GM23338 (cell line): ENCODE results near the gene ZBTB46. TPM values are rescaled to one million over a fixed set of nuclear protein-coding genes. Genes with fewer than 3 reads are reported as not detected.
A peak's percentile ranks its signal among the peaks of the same experiment; 100 is the strongest.

Experiments
- ATAC-seq: fragments of 200-7000 bp; cut with Tn5 transposase; 3 replicates; pipeline ENCODE4 v1.9.1; 2020
- DNase-seq: peaks from one replicate; pipeline ENCODE4 v3.0.0-alpha.2; 2015; ENCODE audit warnings: low spot score
- H2AFZ ChIP-seq: fragments of 200-600 bp; sonication (generic); 2 replicates; pipeline ENCODE4 v1.8.0; 2016; ENCODE audit warnings: antibody characterized with exemption, mild to moderate bottlenecking, moderate library complexity
- H3F3A ChIP-seq: fragments of 200-600 bp; sonication (generic); replicated peaks from 2 replicates; pipeline ENCODE4 v1.8.0; 2017; ENCODE audit warnings: antibody characterized with exemption, mixed run types, low read depth
- H3K27ac ChIP-seq: fragments of 200-600 bp; sonication (generic); 2 replicates; pipeline ENCODE4 v1.6.1; 2016; ENCODE audit warnings: low read depth
- H3K27me3 ChIP-seq: fragments of 200-600 bp; sonication (generic); 2 replicates; pipeline ENCODE4 v1.8.0; 2016; ENCODE audit warnings: mild to moderate bottlenecking, mixed run types, moderate library complexity; ENCODE audit not compliant: insufficient read depth
- H3K36me3 ChIP-seq: fragments of 200-600 bp; sonication (generic); 2 replicates; pipeline ENCODE4 v1.8.0; 2016; ENCODE audit warnings: mild to moderate bottlenecking; ENCODE audit not compliant: insufficient read depth
- H3K4me1 ChIP-seq: fragments of 200-600 bp; sonication (generic); 2 replicates; pipeline ENCODE4 v1.8.0; 2016; ENCODE audit warnings: mild to moderate bottlenecking, moderate library complexity; ENCODE audit not compliant: insufficient read depth
- H3K4me2 ChIP-seq: fragments of 200-600 bp; sonication (generic); 2 replicates; pipeline ENCODE4 v1.7.1; 2017; ENCODE audit warnings: mixed run types
- H3K4me3 ChIP-seq: fragments of 200-600 bp; sonication (generic); 2 replicates; pipeline ENCODE4 v1.6.1; 2016; ENCODE audit warnings: mixed run types
- H3K79me2 ChIP-seq: fragments of 200-600 bp; sonication (generic); replicated peaks from 2 replicates; pipeline ENCODE4 v1.8.0; 2017; ENCODE audit warnings: mild to moderate bottlenecking; ENCODE audit not compliant: insufficient read depth
- H3K9me2 ChIP-seq: fragments of 200-600 bp; sonication (generic); 2 replicates; pipeline ENCODE4 v1.8.0; 2017; ENCODE audit not compliant: insufficient read depth
- H4K20me1 ChIP-seq: fragments of 200-600 bp; sonication (generic); replicated peaks from 2 replicates; pipeline ENCODE4 v1.8.0; 2017; ENCODE audit warnings: mild to moderate bottlenecking; ENCODE audit not compliant: insufficient read depth
- H3K27ac Mint-ChIP-seq: 2 replicates; pipeline ENCODE4 v1.8.0; 2020; ENCODE audit warnings: inconsistent platforms, mild to moderate bottlenecking, moderate library complexity, mixed read lengths
- H3K27me3 Mint-ChIP-seq: 3 replicates; pipeline ENCODE4 v1.8.0; 2022; ENCODE audit warnings: low read depth, mild to moderate bottlenecking, moderate library complexity, mixed read lengths, inconsistent platforms; ENCODE audit not compliant: insufficient read depth, poor library complexity
- H3K36me3 Mint-ChIP-seq: 3 replicates; pipeline ENCODE4 v1.8.0; 2021; ENCODE audit warnings: low read depth, mild to moderate bottlenecking, inconsistent platforms, moderate library complexity, mixed read lengths
- H3K4me1 Mint-ChIP-seq: 3 replicates; pipeline ENCODE4 v1.8.0; 2020; ENCODE audit warnings: mild to moderate bottlenecking, inconsistent platforms, mixed read lengths
- H3K4me3 Mint-ChIP-seq: 3 replicates; pipeline ENCODE4 v1.8.0; 2021; ENCODE audit warnings: moderate library complexity, mild to moderate bottlenecking, inconsistent platforms, mixed read lengths
- H3K9me3 Mint-ChIP-seq: 3 replicates; pipeline ENCODE4 v1.8.0; 2020; ENCODE audit warnings: moderate library complexity, mild to moderate bottlenecking, inconsistent platforms, mixed read lengths
- EZH2 ChIP-seq: fragments of 200-600 bp; sonication (generic); IDR thresholded peaks from one replicate; pipeline ENCODE4 v1.8.0; 2017; ENCODE audit warnings: antibody characterized with exemption, mild to moderate bottlenecking, low read depth; ENCODE audit not compliant: unreplicated experiment
- EZH2phosphoT487 ChIP-seq: fragments of 200-600 bp; sonication (generic); IDR thresholded peaks from one replicate; pipeline ENCODE4 v1.8.1; 2018; ENCODE audit warnings: antibody characterized with exemption; ENCODE audit not compliant: unreplicated experiment
- JUNB ChIP-seq: IDR thresholded peaks from one replicate; pipeline ENCODE4 v1.6.1; 2016; ENCODE audit warnings: antibody characterized with exemption; ENCODE audit not compliant: unreplicated experiment
- POLR2AphosphoS5 ChIP-seq: IDR thresholded peaks from 2 replicates; pipeline ENCODE4 v1.6.1; 2016; ENCODE audit warnings: antibody characterized with exemption, low read depth
- ZNF331 ChIP-seq: fragments of 250-450 bp; sonication (Bioruptor Pico); IDR thresholded peaks from 2 replicates; pipeline ENCODE4 v1.5.0; 2020; ENCODE audit warnings: low read depth, mild to moderate bottlenecking, moderate library complexity
- polyA plus RNA-seq: library from polyadenylated mRNA; unstranded; fragments of >200 nt; fragmentation: Nextera tagmentation; extraction: Ambion mirVana; gene quantifications from 2 replicates; pipeline ENCODE4 v1.2.1, GENCODE V29; 2016
- total RNA-seq: library from RNA; depleted of rRNA; stranded (reverse); fragments of >200 nt; shearing (Covaris generic); gene quantifications from 2 replicates; pipeline ENCODE4 v1.2.3, GENCODE V29; 2014
- TF ChIP-seq, protein P1 (sequence below): IDR thresholded peaks from one replicate; pipeline ENCODE4 v1.6.1; 2018; ENCODE audit warnings: antibody characterized with exemption; ENCODE audit not compliant: unreplicated experiment
- TF ChIP-seq, protein P2 (sequence below): fragments of 250-450 bp; sonication (Bioruptor Pico); IDR thresholded peaks from 2 replicates; pipeline ENCODE4 v1.5.0; 2020; ENCODE audit warnings: mild to moderate bottlenecking, moderate library complexity
- TF ChIP-seq, protein P3 (sequence below), 2 experiments: fragments of 200-600 bp in 1 of 2; sonication (generic) in 1 of 2; conservative IDR thresholded peaks; 2 replicates each; pipeline versions ENCODE4 v1.5.1 to v1.6.1; 2016 to 2017; ENCODE audit warnings: antibody characterized with exemption in 2 of 2, low read depth in 2 of 2, mild to moderate bottlenecking in 2 of 2, moderate library complexity in 1 of 2

Gene ZBTB46
- total and polyA plus RNA-seq, 2 experiments from 2014 or later = 3.2 to 26.9 TPM

DNA sequence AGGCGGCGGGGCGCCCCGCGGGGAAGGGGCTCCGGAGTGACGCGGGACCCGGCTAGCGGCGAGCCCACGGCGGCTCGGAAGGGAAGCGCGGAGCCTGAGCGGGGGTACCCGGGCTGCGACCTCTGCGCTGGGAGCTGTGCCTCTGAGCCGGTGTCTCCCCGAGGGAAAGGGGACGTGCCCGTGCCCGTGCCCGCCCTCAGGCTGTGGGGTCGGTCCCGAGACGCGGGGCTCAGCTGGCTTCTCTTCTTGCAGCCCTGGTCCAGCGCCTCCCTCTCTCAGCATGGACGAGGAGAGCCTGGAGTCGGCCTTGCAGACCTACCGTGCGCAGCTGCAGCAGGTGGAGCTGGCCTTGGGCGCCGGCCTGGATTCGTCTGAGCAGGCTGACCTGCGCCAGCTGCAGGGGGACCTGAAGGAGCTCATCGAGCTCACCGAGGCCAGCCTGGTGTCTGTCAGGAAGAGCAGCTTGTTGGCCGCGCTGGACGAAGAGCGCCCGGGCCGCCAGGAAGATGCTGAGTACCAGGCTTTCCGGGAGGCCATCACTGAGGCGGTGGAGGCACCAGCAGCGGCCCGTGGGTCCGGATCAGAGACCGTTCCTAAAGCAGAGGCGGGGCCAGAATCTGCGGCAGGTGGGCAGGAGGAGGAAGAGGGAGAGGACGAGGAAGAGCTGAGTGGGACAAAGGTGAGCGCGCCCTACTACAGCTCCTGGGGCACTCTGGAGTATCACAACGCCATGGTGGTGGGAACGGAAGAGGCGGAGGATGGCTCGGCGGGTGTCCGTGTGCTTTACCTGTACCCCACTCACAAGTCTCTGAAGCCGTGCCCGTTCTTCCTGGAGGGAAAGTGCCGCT lies 122.5 kb downstream of the ZBTB46 start:
- H3K4me2 ChIP-seq = peak overlapping the region; percentile 93
- H4K20me1 ChIP-seq = peaks cover 14% of the 10 kb centered on the region
- H3K27ac Mint-ChIP-seq = no peak overlapping the region
- peaks cover 51% of the 10 kb centered on the region for H3K36me3 Mint-ChIP-seq
- H3K36me3 ChIP-seq = peaks cover 4% of the 10 kb centered on the region; the same call in 1 of the 2 replicates
- peak overlapping the region; percentile 87 for H3K4me3 Mint-ChIP-seq
- H3K79me2 ChIP-seq = peaks cover 58% of the 10 kb centered on the region
- no peak overlapping the region for H3K27ac ChIP-seq
- H3K9me3 Mint-ChIP-seq = no peaks in the 10 kb centered on the region
- H3K9me2 ChIP-seq = no peaks in the 10 kb centered on the region
- no peak overlapping the region for H2AFZ ChIP-seq
- DNase-seq = peak; percentile 52
- no peaks in the 10 kb centered on the region for H3K27me3 ChIP-seq
- H3K4me1 Mint-ChIP-seq = peaks cover 10% of the 10 kb centered on the region
- H3F3A ChIP-seq = peaks cover 11% of the 10 kb centered on the region; the same call in 1 of the 2 replicates
- H3K4me1 ChIP-seq = no peaks in the 10 kb centered on the region; the same call in 1 of the 2 replicates
- peak; percentile 6 for ATAC-seq
- peaks cover 12% of the 10 kb centered on the region for H3K27me3 Mint-ChIP-seq
- H3K4me3 ChIP-seq = peak overlapping the region; percentile 85
- TF ChIP-seq ZNF331 (no peak), POLR2AphosphoS5 (no peak), EZH2 (no peak), EZH2phosphoT487 (no peak), JUNB (no peak)
- TF ChIP-seq, protein P1, sequence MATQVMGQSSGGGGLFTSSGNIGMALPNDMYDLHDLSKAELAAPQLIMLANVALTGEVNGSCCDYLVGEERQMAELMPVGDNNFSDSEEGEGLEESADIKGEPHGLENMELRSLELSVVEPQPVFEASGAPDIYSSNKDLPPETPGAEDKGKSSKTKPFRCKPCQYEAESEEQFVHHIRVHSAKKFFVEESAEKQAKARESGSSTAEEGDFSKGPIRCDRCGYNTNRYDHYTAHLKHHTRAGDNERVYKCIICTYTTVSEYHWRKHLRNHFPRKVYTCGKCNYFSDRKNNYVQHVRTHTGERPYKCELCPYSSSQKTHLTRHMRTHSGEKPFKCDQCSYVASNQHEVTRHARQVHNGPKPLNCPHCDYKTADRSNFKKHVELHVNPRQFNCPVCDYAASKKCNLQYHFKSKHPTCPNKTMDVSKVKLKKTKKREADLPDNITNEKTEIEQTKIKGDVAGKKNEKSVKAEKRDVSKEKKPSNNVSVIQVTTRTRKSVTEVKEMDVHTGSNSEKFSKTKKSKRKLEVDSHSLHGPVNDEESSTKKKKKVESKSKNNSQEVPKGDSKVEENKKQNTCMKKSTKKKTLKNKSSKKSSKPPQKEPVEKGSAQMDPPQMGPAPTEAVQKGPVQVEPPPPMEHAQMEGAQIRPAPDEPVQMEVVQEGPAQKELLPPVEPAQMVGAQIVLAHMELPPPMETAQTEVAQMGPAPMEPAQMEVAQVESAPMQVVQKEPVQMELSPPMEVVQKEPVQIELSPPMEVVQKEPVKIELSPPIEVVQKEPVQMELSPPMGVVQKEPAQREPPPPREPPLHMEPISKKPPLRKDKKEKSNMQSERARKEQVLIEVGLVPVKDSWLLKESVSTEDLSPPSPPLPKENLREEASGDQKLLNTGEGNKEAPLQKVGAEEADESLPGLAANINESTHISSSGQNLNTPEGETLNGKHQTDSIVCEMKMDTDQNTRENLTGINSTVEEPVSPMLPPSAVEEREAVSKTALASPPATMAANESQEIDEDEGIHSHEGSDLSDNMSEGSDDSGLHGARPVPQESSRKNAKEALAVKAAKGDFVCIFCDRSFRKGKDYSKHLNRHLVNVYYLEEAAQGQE = no peak
- TF ChIP-seq, protein P2, sequence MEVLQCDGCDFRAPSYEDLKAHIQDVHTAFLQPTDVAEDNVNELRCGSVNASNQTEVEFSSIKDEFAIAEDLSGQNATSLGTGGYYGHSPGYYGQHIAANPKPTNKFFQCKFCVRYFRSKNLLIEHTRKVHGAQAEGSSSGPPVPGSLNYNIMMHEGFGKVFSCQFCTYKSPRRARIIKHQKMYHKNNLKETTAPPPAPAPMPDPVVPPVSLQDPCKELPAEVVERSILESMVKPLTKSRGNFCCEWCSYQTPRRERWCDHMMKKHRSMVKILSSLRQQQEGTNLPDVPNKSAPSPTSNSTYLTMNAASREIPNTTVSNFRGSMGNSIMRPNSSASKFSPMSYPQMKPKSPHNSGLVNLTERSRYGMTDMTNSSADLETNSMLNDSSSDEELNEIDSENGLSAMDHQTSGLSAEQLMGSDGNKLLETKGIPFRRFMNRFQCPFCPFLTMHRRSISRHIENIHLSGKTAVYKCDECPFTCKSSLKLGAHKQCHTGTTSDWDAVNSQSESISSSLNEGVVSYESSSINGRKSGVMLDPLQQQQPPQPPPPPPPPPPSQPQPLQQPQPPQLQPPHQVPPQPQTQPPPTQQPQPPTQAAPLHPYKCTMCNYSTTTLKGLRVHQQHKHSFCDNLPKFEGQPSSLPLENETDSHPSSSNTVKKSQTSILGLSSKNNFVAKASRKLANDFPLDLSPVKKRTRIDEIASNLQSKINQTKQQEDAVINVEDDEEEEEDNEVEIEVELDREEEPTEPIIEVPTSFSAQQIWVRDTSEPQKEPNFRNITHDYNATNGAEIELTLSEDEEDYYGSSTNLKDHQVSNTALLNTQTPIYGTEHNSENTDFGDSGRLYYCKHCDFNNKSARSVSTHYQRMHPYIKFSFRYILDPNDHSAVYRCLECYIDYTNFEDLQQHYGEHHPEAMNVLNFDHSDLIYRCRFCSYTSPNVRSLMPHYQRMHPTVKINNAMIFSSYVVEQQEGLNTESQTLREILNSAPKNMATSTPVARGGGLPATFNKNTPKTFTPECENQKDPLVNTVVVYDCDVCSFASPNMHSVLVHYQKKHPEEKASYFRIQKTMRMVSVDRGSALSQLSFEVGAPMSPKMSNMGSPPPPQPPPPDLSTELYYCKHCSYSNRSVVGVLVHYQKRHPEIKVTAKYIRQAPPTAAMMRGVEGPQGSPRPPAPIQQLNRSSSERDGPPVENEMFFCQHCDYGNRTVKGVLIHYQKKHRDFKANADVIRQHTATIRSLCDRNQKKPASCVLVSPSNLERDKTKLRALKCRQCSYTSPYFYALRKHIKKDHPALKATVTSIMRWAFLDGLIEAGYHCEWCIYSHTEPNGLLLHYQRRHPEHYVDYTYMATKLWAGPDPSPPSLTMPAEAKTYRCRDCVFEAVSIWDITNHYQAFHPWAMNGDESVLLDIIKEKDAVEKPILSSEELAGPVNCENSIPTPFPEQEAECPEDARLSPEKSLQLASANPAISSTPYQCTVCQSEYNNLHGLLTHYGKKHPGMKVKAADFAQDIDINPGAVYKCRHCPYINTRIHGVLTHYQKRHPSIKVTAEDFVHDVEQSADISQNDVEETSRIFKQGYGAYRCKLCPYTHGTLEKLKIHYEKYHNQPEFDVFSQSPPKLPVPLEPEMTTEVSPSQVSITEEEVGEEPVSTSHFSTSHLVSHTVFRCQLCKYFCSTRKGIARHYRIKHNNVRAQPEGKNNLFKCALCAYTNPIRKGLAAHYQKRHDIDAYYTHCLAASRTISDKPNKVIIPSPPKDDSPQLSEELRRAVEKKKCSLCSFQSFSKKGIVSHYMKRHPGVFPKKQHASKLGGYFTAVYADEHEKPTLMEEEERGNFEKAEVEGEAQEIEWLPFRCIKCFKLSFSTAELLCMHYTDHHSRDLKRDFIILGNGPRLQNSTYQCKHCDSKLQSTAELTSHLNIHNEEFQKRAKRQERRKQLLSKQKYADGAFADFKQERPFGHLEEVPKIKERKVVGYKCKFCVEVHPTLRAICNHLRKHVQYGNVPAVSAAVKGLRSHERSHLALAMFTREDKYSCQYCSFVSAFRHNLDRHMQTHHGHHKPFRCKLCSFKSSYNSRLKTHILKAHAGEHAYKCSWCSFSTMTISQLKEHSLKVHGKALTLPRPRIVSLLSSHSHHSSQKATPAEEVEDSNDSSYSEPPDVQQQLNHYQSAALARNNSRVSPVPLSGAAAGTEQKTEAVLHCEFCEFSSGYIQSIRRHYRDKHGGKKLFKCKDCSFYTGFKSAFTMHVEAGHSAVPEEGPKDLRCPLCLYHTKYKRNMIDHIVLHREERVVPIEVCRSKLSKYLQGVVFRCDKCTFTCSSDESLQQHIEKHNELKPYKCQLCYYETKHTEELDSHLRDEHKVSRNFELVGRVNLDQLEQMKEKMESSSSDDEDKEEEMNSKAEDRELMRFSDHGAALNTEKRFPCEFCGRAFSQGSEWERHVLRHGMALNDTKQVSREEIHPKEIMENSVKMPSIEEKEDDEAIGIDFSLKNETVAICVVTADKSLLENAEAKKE (CRISPR knock-in tag) = no peak
- TF ChIP-seq, protein P3, sequence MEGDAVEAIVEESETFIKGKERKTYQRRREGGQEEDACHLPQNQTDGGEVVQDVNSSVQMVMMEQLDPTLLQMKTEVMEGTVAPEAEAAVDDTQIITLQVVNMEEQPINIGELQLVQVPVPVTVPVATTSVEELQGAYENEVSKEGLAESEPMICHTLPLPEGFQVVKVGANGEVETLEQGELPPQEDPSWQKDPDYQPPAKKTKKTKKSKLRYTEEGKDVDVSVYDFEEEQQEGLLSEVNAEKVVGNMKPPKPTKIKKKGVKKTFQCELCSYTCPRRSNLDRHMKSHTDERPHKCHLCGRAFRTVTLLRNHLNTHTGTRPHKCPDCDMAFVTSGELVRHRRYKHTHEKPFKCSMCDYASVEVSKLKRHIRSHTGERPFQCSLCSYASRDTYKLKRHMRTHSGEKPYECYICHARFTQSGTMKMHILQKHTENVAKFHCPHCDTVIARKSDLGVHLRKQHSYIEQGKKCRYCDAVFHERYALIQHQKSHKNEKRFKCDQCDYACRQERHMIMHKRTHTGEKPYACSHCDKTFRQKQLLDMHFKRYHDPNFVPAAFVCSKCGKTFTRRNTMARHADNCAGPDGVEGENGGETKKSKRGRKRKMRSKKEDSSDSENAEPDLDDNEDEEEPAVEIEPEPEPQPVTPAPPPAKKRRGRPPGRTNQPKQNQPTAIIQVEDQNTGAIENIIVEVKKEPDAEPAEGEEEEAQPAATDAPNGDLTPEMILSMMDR (conservative IDR thresholded peaks at IDR 0.05; ENCODE audit: low read depth in 2 of 2) = no peak
